ENCODE measurements around the gene CNTROB.
A peak's percentile ranks its signal among the peaks of the same experiment; 100 is the strongest.

Gene CNTROB

DNA sequence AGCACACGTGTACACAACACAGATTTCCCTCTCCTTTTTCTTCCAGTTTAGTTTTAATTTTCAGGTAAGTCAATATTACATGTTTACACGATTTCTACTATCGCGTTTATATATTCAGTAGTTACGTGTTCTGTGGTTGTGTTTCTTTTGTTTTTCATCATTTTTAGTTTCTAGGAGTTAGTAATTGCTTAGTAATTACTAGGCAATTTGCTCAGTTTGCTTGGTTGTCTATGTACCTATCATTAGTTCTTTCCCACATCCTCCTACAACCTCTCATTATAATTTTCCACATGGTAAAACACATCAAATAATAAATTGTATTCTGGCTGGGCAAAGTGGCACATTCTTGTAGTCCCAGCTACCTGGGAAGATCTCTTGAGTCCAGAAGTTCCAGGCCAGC is 45.8 kb downstream of the CNTROB start:
- DNase-seq (ENCODE audit: low spot score), result no peak
- in situ Hi-C loops (cut with MboI; ENCODE audit: low sequenced_read_pairs, unreplicated experiment), result no loop called here
- TF ChIP-seq, protein P1, sequence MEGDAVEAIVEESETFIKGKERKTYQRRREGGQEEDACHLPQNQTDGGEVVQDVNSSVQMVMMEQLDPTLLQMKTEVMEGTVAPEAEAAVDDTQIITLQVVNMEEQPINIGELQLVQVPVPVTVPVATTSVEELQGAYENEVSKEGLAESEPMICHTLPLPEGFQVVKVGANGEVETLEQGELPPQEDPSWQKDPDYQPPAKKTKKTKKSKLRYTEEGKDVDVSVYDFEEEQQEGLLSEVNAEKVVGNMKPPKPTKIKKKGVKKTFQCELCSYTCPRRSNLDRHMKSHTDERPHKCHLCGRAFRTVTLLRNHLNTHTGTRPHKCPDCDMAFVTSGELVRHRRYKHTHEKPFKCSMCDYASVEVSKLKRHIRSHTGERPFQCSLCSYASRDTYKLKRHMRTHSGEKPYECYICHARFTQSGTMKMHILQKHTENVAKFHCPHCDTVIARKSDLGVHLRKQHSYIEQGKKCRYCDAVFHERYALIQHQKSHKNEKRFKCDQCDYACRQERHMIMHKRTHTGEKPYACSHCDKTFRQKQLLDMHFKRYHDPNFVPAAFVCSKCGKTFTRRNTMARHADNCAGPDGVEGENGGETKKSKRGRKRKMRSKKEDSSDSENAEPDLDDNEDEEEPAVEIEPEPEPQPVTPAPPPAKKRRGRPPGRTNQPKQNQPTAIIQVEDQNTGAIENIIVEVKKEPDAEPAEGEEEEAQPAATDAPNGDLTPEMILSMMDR (IDR thresholded peaks at IDR 0.05; ENCODE audit: borderline replicate concordance, control extremely low read depth, extremely low read depth, insufficient read depth, missing control alignments), result no peak

DNA sequence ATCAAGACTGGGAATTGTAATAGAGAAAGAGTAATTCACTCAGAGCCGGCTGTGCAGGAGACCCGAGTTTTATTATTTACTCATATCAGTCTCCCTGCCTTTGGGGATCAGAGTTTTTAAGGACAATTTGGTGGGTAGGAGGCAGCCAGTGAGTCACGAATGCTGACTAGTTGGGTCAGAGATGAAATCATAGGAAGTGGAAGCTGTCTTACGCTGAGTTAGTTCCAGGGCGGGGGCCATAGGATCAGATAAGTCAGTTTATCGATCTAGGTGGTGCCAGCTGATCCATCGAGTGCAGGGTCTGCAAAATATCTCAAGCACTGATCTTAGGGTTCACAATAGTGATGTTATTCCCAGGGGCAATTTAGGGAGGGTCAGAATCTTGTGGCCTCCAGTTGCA is 50.2 kb downstream of the CNTROB start:
- in situ Hi-C loops (cut with MboI; ENCODE audit: low sequenced_read_pairs, unreplicated experiment), result no loop called here
- TF ChIP-seq, protein P1 (IDR thresholded peaks at IDR 0.05; ENCODE audit: borderline replicate concordance, control extremely low read depth, extremely low read depth, insufficient read depth, missing control alignments), result no peak
- DNase-seq (ENCODE audit: low spot score), result no peak

DNA sequence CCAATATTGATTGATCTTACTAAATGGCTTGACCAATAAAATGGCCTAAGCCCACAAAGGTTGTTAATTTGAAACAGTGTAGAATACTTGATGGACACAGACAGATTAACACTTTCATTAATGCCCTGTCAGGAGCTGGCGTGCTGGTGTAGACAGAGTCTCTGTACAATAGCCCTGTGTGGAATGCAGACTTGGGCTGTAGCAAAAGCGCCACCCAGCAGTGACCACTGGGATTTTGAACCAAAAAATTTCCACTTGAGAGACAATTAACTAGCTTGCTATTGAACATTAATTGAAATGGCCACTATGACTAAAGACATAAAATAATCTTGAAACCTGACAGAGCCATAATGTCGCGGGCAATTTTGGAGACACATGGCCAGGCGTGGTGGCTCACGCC is 50.7 kb downstream of the CNTROB start:
- DNase-seq (ENCODE audit: low spot score), result no peak
- in situ Hi-C loops (cut with MboI; ENCODE audit: low sequenced_read_pairs, unreplicated experiment), result no loop called here
- TF ChIP-seq, protein P1 (IDR thresholded peaks at IDR 0.05; ENCODE audit: borderline replicate concordance, control extremely low read depth, extremely low read depth, insufficient read depth, missing control alignments), result peak; percentile 26

DNA sequence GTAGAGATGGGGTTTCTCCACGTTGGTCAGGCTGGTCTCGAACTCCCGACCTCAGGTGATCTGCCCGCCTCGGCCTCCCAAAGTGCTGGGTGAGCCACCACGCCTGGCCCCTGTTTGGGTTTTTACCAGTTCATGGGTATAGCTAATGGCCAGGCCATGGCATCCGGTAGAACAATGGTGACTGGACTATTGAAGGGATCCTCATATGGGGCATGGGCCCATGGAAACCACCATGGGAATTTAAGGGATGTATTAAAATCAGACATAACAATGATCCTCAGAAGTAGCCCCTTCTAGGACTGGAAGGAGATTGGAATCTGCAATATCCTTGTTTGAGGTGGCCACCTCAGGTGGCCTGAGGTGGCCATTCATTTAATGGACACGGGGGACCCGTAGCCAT is 52.9 kb downstream of the CNTROB start:
- no peak for DNase-seq (ENCODE audit: low spot score)
- TF ChIP-seq, protein P1 (IDR thresholded peaks at IDR 0.05; ENCODE audit: borderline replicate concordance, control extremely low read depth, extremely low read depth, insufficient read depth, missing control alignments), result no peak
- in situ Hi-C loops (cut with MboI; ENCODE audit: low sequenced_read_pairs, unreplicated experiment), result loop anchor here (5.0 kb wide), 1 partner anchor 73 kb away; no protein-coding TSS in a partner anchor

DNA sequence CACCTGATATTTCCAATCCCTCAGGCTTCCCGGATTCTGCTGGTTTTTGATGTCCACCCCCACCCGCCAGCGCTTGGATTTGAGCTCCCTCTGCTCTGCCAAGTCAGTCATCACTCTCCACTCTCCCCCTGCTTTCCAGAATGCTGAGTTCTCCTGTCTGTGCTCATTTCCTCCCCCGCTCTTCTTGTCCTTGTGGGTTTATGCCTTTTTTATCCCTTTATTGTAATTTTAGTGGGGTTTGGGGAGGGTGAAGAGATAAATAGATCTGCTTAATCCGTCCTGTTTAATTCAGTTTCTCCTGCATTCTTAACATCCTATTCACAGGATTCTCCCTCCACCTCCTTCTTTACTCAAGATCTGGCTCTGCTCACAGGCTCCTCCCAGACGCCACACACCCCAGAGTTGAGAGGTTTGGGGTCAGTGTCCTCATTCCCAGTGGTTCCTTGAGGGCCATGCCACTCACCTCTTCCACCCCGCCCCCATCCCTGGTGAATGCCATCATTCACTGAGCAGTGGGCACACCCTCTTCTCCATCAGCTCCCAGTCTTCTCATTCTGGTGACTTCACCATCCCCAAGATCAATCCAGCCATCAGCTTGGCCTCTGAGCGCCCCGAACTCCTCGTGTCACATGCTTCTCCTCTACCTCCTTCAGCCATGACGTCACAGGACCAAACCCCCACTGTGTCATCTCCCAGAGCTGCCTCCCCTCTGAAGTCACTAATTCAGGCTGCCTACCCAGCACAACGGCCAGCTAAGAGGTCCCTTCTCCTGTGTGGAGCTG is 55.3 kb downstream of the CNTROB start:
- TF ChIP-seq, protein P1 (IDR thresholded peaks at IDR 0.05; ENCODE audit: borderline replicate concordance, control extremely low read depth, extremely low read depth, insufficient read depth, missing control alignments), result no peak
- in situ Hi-C loops (cut with MboI; ENCODE audit: low sequenced_read_pairs, unreplicated experiment), result loop anchor here (5.0 kb wide), 1 partner anchor 75 kb away; no protein-coding TSS in a partner anchor
- DNase-seq (ENCODE audit: low spot score), result no peak

DNA sequence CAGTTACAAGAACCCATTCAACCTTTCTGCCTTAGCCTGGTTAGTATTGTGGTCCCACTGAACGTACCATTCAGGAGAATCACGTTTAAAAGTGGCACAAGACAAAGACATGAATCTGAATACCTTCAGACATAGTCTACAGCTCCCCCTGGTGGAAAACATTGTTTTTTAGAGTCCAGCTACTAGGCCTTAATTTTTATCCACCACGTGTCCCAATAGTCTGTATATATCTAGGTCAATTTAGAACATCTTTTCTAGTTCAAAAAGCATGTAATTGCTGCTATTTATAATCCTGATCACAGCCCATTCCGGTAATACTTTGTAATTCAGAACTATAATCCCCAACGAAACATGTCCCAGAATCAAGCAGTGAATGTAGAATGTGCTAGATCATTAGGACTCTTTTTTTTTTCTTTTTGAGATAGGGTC is 56.8 kb downstream of the CNTROB start:
- TF ChIP-seq, protein P1 (IDR thresholded peaks at IDR 0.05; ENCODE audit: borderline replicate concordance, control extremely low read depth, extremely low read depth, insufficient read depth, missing control alignments), result peak; percentile 21
- peak; percentile 79 for DNase-seq (ENCODE audit: low spot score)
- in situ Hi-C loops (cut with MboI; ENCODE audit: low sequenced_read_pairs, unreplicated experiment), result loop anchor here (5.0 kb wide), 1 partner anchor 76 kb away; no protein-coding TSS in a partner anchor
